ENCODE measurements around the gene EIF3I.

DNA sequence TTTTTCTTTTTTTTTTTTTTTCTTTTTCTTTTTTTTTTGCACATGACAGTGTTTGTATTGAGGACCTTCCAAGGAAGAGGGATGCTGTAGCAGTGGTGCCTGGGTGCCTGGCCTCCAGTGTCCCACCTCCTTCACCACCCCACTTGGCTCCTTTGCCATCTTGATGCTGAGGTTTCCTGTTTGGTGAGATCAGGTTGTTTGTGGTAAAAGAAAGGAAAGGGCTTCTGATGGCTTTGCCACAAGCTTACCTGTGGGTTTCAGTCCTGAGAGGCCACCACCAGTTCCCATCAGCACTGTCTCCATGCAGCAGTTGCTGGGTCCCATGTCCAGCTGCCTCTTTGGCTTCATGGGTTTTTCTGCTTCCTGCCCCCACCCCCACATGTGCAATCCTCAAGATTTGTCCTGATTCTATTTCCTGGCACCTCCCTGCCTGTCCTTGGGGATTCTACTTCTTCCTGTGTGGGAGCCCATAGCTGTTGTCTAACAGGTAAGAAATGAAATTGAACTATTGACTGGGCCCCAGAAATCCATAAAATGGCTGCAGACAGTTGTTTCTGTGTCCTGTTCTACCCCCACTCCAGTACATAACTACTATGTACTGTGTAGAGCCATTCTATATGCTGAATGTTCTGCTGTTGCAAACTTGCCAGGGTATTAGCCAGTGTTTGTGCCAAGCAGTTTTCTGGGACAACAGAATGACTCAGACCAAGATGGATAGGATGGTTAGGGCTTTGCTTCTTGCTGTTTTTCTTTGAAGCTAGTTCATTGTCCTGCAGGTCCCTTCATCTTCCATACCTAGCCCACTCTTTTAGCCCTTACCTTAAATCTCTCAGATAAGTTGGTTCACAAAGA is 26.0 kb upstream of the EIF3I start:
- TF ChIP-seq POLR2A (IDR thresholded peaks at IDR 0.05) = no peak
- TF ChIP-seq, protein P1, sequence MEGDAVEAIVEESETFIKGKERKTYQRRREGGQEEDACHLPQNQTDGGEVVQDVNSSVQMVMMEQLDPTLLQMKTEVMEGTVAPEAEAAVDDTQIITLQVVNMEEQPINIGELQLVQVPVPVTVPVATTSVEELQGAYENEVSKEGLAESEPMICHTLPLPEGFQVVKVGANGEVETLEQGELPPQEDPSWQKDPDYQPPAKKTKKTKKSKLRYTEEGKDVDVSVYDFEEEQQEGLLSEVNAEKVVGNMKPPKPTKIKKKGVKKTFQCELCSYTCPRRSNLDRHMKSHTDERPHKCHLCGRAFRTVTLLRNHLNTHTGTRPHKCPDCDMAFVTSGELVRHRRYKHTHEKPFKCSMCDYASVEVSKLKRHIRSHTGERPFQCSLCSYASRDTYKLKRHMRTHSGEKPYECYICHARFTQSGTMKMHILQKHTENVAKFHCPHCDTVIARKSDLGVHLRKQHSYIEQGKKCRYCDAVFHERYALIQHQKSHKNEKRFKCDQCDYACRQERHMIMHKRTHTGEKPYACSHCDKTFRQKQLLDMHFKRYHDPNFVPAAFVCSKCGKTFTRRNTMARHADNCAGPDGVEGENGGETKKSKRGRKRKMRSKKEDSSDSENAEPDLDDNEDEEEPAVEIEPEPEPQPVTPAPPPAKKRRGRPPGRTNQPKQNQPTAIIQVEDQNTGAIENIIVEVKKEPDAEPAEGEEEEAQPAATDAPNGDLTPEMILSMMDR (IDR thresholded peaks at IDR 0.05) = no peak
- no peak for TF ChIP-seq POLR2AphosphoS5 (IDR thresholded peaks at IDR 0.05)
